GM18505 (cell line): ENCODE measurements around the gene SIRPA.
"Not testable (repeated sequence)": the region's sequence is repeated elsewhere in the genome, so short reads cannot be mapped to it uniquely, and the experiment has no call there.

ENCODE experiments used
- ATAC-seq: cut with Tn5 transposase; IDR thresholded peaks from one replicate; pipeline ENCODE4 v1.9.1; 2021; ENCODE audit not compliant: unreplicated experiment
- POLR2A ChIP-seq: IDR thresholded peaks from 4 replicates; pipeline ENCODE4 v1.6.1; 2011; ENCODE audit warnings: borderline replicate concordance; ENCODE audit not compliant: insufficient read depth, insufficient read length; ENCODE audit errors: extremely low read depth

SIRPA gene

GRCh38 chr20:1917786-1918185 is 22.6 kb downstream of the SIRPA start:
- no peak for ATAC-seq
- TF ChIP-seq POLR2A, result no peak

GRCh38 chr20:1918491-1919165 is 23.4 kb downstream of the SIRPA start:
- ATAC-seq, result no peak
- TF ChIP-seq POLR2A, result no peak

GRCh38 chr20:1920252-1920651 is 25.0 kb downstream of the SIRPA start:
- no peak for TF ChIP-seq POLR2A
- ATAC-seq, result no peak

- TF ChIP-seq POLR2A, result no peak
- no peak for ATAC-seq
These were observed 25.6 kb downstream of the SIRPA start for GRCh38 chr20:1920826-1921225.

GRCh38 chr20:1921985-1922384 is 26.8 kb downstream of the SIRPA start:
- ATAC-seq, result not testable (repeated sequence)

GRCh38 chr20:1922786-1923185 is 27.6 kb downstream of the SIRPA start:
- TF ChIP-seq POLR2A, result no peak
- no peak for ATAC-seq

GRCh38 chr20:1924910-1925861 is 30.0 kb downstream of the SIRPA start:
- no peak for ATAC-seq
- TF ChIP-seq POLR2A, result no peak

- no peak for ATAC-seq
- no peak for TF ChIP-seq POLR2A
These were observed 31.0 kb downstream of the SIRPA start for GRCh38 chr20:1926237-1926636.

- no peak for ATAC-seq
- TF ChIP-seq POLR2A, result no peak
These were observed 32.0 kb downstream of the SIRPA start for GRCh38 chr20:1927217-1927616.

- ATAC-seq, result no peak
- TF ChIP-seq POLR2A, result no peak
These were observed 32.9 kb downstream of the SIRPA start for GRCh38 chr20:1928154-1928553.

- TF ChIP-seq POLR2A, result no peak
- ATAC-seq, result no peak
These were observed 33.6 kb downstream of the SIRPA start for GRCh38 chr20:1928782-1929181.

- TF ChIP-seq POLR2A, result no peak
- no peak for ATAC-seq
These were observed 34.3 kb downstream of the SIRPA start for GRCh38 chr20:1929460-1929859.

GRCh38 chr20:1930165-1930564 is 35.0 kb downstream of the SIRPA start:
- TF ChIP-seq POLR2A, result no peak
- no peak for ATAC-seq

- ATAC-seq, result no peak
- TF ChIP-seq POLR2A, result no peak
These were observed 36.6 kb downstream of the SIRPA start for GRCh38 chr20:1931830-1932229.
